Esophagus muscularis mucosa (tissue), 4 donors: Measurements from ENCODE around the gene AMOTL2.

Experiments
- EP300 ChIP-seq: sonication (generic); formaldehyde crosslinking; IDR thresholded peaks from one replicate; pipeline ENCODE4 v1.6.1; 2017; ENCODE audit warnings: antibody characterized with exemption
- POLR2A ChIP-seq: fragments of 450-650 bp; IDR thresholded peaks from one replicate; pipeline ENCODE4 v1.6.1; 2017; ENCODE audit warnings: antibody characterized with exemption, moderate library complexity, mild to moderate bottlenecking, low read depth
- TF ChIP-seq, protein P1 (sequence below), 3 experiments: fragments of 200-600 bp in 2 of 3; fragments of 450-650 bp in 1 of 3; sonication (generic) in 2 of 3; IDR thresholded peaks; one replicate each; pipeline ENCODE4 v1.5.1; 2017 to 2019; ENCODE audit warnings: antibody characterized with exemption in 3 of 3, mild to moderate bottlenecking in 2 of 3, moderate library complexity in 1 of 3

DNA sequence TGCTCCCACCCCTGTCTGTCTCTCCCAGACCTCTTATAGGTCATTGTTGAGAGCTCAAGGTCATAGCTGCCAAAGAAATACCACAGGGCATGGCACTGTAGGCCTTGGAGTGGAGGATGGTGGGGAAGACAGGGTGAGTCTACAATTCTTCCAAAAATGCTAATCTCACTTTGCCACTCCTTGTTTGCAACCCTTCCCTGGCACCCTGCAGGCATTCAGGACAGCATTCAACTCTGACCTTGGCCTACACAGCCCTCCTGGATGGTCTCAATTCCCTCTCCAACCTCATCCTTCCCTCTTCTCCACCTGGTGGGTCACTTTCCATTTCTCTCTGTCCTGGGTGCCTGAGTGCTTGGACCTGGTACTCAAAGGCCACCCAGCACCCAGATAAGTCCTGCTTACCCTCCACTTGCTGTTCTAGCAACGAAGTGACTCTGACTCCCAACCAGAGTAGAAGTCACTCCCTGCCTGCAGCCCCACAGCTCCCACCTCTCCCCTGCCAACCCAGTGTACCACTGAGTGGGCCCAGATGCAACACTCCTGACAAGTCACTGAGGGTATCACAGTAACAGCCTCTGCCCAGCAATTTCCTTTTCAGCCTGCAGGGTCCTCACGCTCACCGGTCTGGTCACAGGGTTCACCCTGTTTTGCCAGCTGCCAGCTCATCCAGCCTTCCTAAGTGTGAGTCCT is 36.6 kb downstream of the AMOTL2 start:
- TF ChIP-seq, protein P1, sequence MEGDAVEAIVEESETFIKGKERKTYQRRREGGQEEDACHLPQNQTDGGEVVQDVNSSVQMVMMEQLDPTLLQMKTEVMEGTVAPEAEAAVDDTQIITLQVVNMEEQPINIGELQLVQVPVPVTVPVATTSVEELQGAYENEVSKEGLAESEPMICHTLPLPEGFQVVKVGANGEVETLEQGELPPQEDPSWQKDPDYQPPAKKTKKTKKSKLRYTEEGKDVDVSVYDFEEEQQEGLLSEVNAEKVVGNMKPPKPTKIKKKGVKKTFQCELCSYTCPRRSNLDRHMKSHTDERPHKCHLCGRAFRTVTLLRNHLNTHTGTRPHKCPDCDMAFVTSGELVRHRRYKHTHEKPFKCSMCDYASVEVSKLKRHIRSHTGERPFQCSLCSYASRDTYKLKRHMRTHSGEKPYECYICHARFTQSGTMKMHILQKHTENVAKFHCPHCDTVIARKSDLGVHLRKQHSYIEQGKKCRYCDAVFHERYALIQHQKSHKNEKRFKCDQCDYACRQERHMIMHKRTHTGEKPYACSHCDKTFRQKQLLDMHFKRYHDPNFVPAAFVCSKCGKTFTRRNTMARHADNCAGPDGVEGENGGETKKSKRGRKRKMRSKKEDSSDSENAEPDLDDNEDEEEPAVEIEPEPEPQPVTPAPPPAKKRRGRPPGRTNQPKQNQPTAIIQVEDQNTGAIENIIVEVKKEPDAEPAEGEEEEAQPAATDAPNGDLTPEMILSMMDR (IDR thresholded peaks at IDR 0.05): no peak
- TF ChIP-seq POLR2A (no peak), EP300 (no peak)
